ENCODE measurements around the gene TACR3.
"Not testable (repeated sequence)": the region's sequence is repeated elsewhere in the genome, so short reads cannot be mapped to it uniquely, and the experiment has no call there.

Gene TACR3

GRCh38 chr4:103673983-103674382, 45.8 kb downstream of the TACR3 start:
- H3K36me3 ChIP-seq (ENCODE audit: control insufficient read depth, insufficient read depth, low read length) = no peaks in the 10 kb centered on the region
- no peaks in the 10 kb centered on the region for H3K4me1 ChIP-seq (ENCODE audit: control insufficient read depth, insufficient read depth, low read length)
- no peak overlapping the region for H3K27ac ChIP-seq (ENCODE audit: low read depth, low read length)
- no peak overlapping the region for H3K4me3 ChIP-seq (ENCODE audit: low read depth, low read length)
- no peaks in the 10 kb centered on the region for H3K27me3 ChIP-seq (ENCODE audit: control insufficient read depth, insufficient read depth, low read length)
- 0 out of 2 replicates have a peak, but pooled peaks cover 4% of the 10 kb centered on the region for H3K9me3 ChIP-seq (ENCODE audit: control insufficient read depth, insufficient read depth, low read depth, low read length)
- H3K9ac ChIP-seq (ENCODE audit: low read length) = no peak overlapping the region

GRCh38 chr4:103666764-103667163, 53.0 kb downstream of the TACR3 start:
- H3K4me1 ChIP-seq (ENCODE audit: control insufficient read depth, insufficient read depth, low read length); H3K27me3 ChIP-seq (ENCODE audit: control insufficient read depth, insufficient read depth, low read length); H3K36me3 ChIP-seq (ENCODE audit: control insufficient read depth, insufficient read depth, low read length); H3K4me3 ChIP-seq (ENCODE audit: low read depth, low read length); H3K27ac ChIP-seq (ENCODE audit: low read depth, low read length); H3K9me3 ChIP-seq (ENCODE audit: control insufficient read depth, insufficient read depth, low read depth, low read length); H3K9ac ChIP-seq (ENCODE audit: low read length): not testable (repeated sequence)

GRCh38 chr4:103664436-103665075, 55.2 kb downstream of the TACR3 start:
- no peaks in the 10 kb centered on the region for H3K27me3 ChIP-seq (ENCODE audit: control insufficient read depth, insufficient read depth, low read length)
- no peaks in the 10 kb centered on the region for H3K4me1 ChIP-seq (ENCODE audit: control insufficient read depth, insufficient read depth, low read length)
- no peak overlapping the region for H3K4me3 ChIP-seq (ENCODE audit: low read depth, low read length)
- H3K27ac ChIP-seq (ENCODE audit: low read depth, low read length) = no peak overlapping the region
- H3K9me3 ChIP-seq (ENCODE audit: control insufficient read depth, insufficient read depth, low read depth, low read length) = no peaks in the 10 kb centered on the region
- no peaks in the 10 kb centered on the region for H3K36me3 ChIP-seq (ENCODE audit: control insufficient read depth, insufficient read depth, low read length)
- no peak overlapping the region for H3K9ac ChIP-seq (ENCODE audit: low read length)

GRCh38 chr4:103648541-103648940, 71.2 kb downstream of the TACR3 start:
- Histone ChIP-seq H3K9me3 (ENCODE audit: control insufficient read depth, insufficient read depth, low read depth, low read length) (no peaks in the 10 kb centered on the region), H3K36me3 (ENCODE audit: control insufficient read depth, insufficient read depth, low read length) (no peaks in the 10 kb centered on the region), H3K9ac (ENCODE audit: low read length) (no peak overlapping the region), H3K4me1 (ENCODE audit: control insufficient read depth, insufficient read depth, low read length) (no peaks in the 10 kb centered on the region), H3K27ac (ENCODE audit: low read depth, low read length) (no peak overlapping the region), H3K27me3 (ENCODE audit: control insufficient read depth, insufficient read depth, low read length) (no peaks in the 10 kb centered on the region), H3K4me3 (ENCODE audit: low read depth, low read length) (no peak overlapping the region)

GRCh38 chr4:103645991-103646390, 73.8 kb downstream of the TACR3 start:
- Histone ChIP-seq H3K27ac (ENCODE audit: low read depth, low read length) (no peak overlapping the region), H3K27me3 (ENCODE audit: control insufficient read depth, insufficient read depth, low read length) (no peaks in the 10 kb centered on the region), H3K36me3 (ENCODE audit: control insufficient read depth, insufficient read depth, low read length) (no peaks in the 10 kb centered on the region), H3K9me3 (ENCODE audit: control insufficient read depth, insufficient read depth, low read depth, low read length) (peaks cover under 1% of the 10 kb centered on the region; the same call in 1 of the 2 replicates), H3K4me3 (ENCODE audit: low read depth, low read length) (no peak overlapping the region), H3K4me1 (ENCODE audit: control insufficient read depth, insufficient read depth, low read length) (no peaks in the 10 kb centered on the region), H3K9ac (ENCODE audit: low read length) (no peak overlapping the region)

GRCh38 chr4:103634236-103634635, 85.5 kb downstream of the TACR3 start:
- H3K36me3 ChIP-seq (ENCODE audit: control insufficient read depth, insufficient read depth, low read length) = no peaks in the 10 kb centered on the region

GRCh38 chr4:103626296-103626695, 93.5 kb downstream of the TACR3 start:
- Histone ChIP-seq H3K4me3 (ENCODE audit: low read depth, low read length) (no peak overlapping the region), H3K9ac (ENCODE audit: low read length) (no peak overlapping the region), H3K36me3 (ENCODE audit: control insufficient read depth, insufficient read depth, low read length) (no peaks in the 10 kb centered on the region), H3K27me3 (ENCODE audit: control insufficient read depth, insufficient read depth, low read length) (no peaks in the 10 kb centered on the region), H3K27ac (ENCODE audit: low read depth, low read length) (no peak overlapping the region), H3K9me3 (ENCODE audit: control insufficient read depth, insufficient read depth, low read depth, low read length) (no peaks in the 10 kb centered on the region), H3K4me1 (ENCODE audit: control insufficient read depth, insufficient read depth, low read length) (no peaks in the 10 kb centered on the region)

More at GRCh38 chr4:103634236-103634635, 85.5 kb downstream of the TACR3 start:
- Histone ChIP-seq H3K9ac (ENCODE audit: low read length) (no peak overlapping the region), H3K27ac (ENCODE audit: low read depth, low read length) (no peak overlapping the region), H3K9me3 (ENCODE audit: control insufficient read depth, insufficient read depth, low read depth, low read length) (no peaks in the 10 kb centered on the region), H3K4me1 (ENCODE audit: control insufficient read depth, insufficient read depth, low read length) (no peaks in the 10 kb centered on the region), H3K4me3 (ENCODE audit: low read depth, low read length) (no peak overlapping the region), H3K27me3 (ENCODE audit: control insufficient read depth, insufficient read depth, low read length) (no peaks in the 10 kb centered on the region)

GRCh38 chr4:103591841-103592240, 127.9 kb downstream of the TACR3 start:
- Histone ChIP-seq H3K27me3 (ENCODE audit: control insufficient read depth, insufficient read depth, low read length) (no peaks in the 10 kb centered on the region), H3K9me3 (ENCODE audit: control insufficient read depth, insufficient read depth, low read depth, low read length) (no peaks in the 10 kb centered on the region), H3K27ac (ENCODE audit: low read depth, low read length) (no peak overlapping the region), H3K9ac (ENCODE audit: low read length) (no peak overlapping the region), H3K36me3 (ENCODE audit: control insufficient read depth, insufficient read depth, low read length) (no peaks in the 10 kb centered on the region), H3K4me1 (ENCODE audit: control insufficient read depth, insufficient read depth, low read length) (no peaks in the 10 kb centered on the region), H3K4me3 (ENCODE audit: low read depth, low read length) (no peak overlapping the region)

- H3K27ac ChIP-seq (ENCODE audit: low read depth, low read length) = no peak overlapping the region
- H3K4me1 ChIP-seq (ENCODE audit: control insufficient read depth, insufficient read depth, low read length) = no peaks in the 10 kb centered on the region
- no peaks in the 10 kb centered on the region for H3K27me3 ChIP-seq (ENCODE audit: control insufficient read depth, insufficient read depth, low read length)
- no peaks in the 10 kb centered on the region for H3K9me3 ChIP-seq (ENCODE audit: control insufficient read depth, insufficient read depth, low read depth, low read length)
- no peak overlapping the region for H3K9ac ChIP-seq (ENCODE audit: low read length)
- H3K36me3 ChIP-seq (ENCODE audit: control insufficient read depth, insufficient read depth, low read length) = no peaks in the 10 kb centered on the region
- no peak overlapping the region for H3K4me3 ChIP-seq (ENCODE audit: low read depth, low read length)
Measured at GRCh38 chr4:103567591-103567990, 152.2 kb downstream of the TACR3 start.

GRCh38 chr4:103559178-103559577, 160.6 kb downstream of the TACR3 start:
- not testable (repeated sequence) for H3K4me1 ChIP-seq (ENCODE audit: control insufficient read depth, insufficient read depth, low read length); H3K36me3 ChIP-seq (ENCODE audit: control insufficient read depth, insufficient read depth, low read length); H3K9me3 ChIP-seq (ENCODE audit: control insufficient read depth, insufficient read depth, low read depth, low read length); H3K27ac ChIP-seq (ENCODE audit: low read depth, low read length); H3K4me3 ChIP-seq (ENCODE audit: low read depth, low read length); H3K9ac ChIP-seq (ENCODE audit: low read length); H3K27me3 ChIP-seq (ENCODE audit: control insufficient read depth, insufficient read depth, low read length)

All from HUES6 (cell line).